Bronchial epithelial cell (primary cell): ENCODE results near the gene CABP5. TPM values are rescaled to one million over a fixed set of nuclear protein-coding genes. Genes with fewer than 3 reads are reported as not detected.

Experiments used
- DNase-seq: peaks from one replicate; pipeline ENCODE4 v3.0.0-alpha.2; 2010; ENCODE audit warnings: low read depth
- FAIRE-seq: peaks from 2 replicates; lab custom pipeline; 2011; peaks lifted over from hg19 to GRCh38; lab: Jason Lieb, UNC
- H3K27me3 ChIP-seq: 2 replicates; pipeline ENCODE4 v1.5.1; 2011; ENCODE audit warnings: low read length; ENCODE audit not compliant: control insufficient read depth, insufficient read depth
- H3K36me3 ChIP-seq: 2 replicates; pipeline ENCODE4 v1.5.1; 2011; ENCODE audit warnings: low read length; ENCODE audit not compliant: control insufficient read depth, insufficient read depth
- H3K4me3 ChIP-seq: 2 replicates; pipeline ENCODE4 v1.5.1; 2011; ENCODE audit warnings: mild to moderate bottlenecking, low read depth, low read length, control low read depth
- CTCF ChIP-seq: IDR thresholded peaks from 2 replicates; pipeline ENCODE4 v1.5.1; 2011; ENCODE audit warnings: mild to moderate bottlenecking, moderate library complexity, low read length, control low read depth, inconsistent platforms; ENCODE audit not compliant: insufficient read depth, severe bottlenecking
- total RNA-seq: library from RNA; depleted of rRNA; stranded (reverse); fragments of >200 nt; gene quantifications from 2 replicates; pipeline ENCODE4 v1.2.1, GENCODE V29; 2014

The CABP5 gene
- total RNA-seq, 1 donor from 2014 or later = not detected

DNA sequence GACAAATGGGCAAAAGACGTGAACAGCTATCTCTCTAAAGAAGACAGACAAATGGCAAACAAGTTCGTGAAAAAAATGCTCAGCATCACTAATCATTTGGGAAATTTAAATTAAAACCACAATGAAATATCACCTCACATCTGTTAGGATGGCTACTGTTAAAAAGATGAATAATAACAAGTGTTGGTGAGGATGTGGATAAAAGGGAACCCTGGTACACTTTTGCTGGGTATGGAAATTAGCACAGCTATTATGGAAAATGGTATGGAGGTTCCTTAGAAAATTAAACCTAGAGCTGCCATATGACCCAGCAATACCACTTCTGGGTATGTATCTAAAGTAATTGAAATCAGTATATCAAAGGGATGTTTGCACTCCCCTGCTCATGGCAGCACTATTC lies 7.1 kb downstream of the CABP5 start:
- Histone ChIP-seq H3K4me3 (no peak overlapping the region), H3K36me3 (no peaks in the 10 kb centered on the region), H3K27me3 (no peaks in the 10 kb centered on the region)
- no peak for TF ChIP-seq CTCF
- DNase-seq = no peak
- no peak for FAIRE-seq

- FAIRE-seq (no peak), DNase-seq (no peak)
- H3K36me3 ChIP-seq = no peaks in the 10 kb centered on the region
- no peak overlapping the region for H3K4me3 ChIP-seq
- H3K27me3 ChIP-seq = no peaks in the 10 kb centered on the region
- no peak for TF ChIP-seq CTCF
These were observed 10.3 kb downstream of the CABP5 start for GRCh38 chr19:48033604-48034003.

GRCh38 chr19:48030073-48030472 lies 13.8 kb downstream of the CABP5 start:
- H3K27me3 ChIP-seq = no peaks in the 10 kb centered on the region
- DNase-seq (no peak), FAIRE-seq (no peak)
- H3K4me3 ChIP-seq = no peak overlapping the region
- H3K36me3 ChIP-seq = no peaks in the 10 kb centered on the region
- no peak for TF ChIP-seq CTCF

DNA sequence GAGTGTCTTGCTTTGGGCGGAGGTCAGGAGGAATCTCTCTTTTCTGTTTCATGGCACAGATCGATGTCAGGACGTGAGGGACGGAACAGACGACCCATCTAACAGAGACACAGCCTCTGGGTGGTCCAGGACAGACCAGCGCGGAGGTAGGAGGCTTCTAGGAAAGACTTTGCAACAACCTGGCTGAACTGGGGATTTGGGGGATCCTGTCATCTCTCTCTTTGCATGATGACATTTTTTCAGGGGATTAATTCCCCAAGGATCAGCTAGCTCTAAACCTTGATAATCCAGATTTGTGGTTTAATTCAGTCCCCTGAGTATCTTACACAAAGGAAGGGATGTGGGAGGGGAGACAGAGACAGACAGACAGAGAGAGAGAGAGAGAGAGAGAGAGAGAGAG lies 14.4 kb downstream of the CABP5 start:
- DNase-seq = no peak
- no peak for FAIRE-seq
- no peaks in the 10 kb centered on the region for H3K27me3 ChIP-seq
- no peak for TF ChIP-seq CTCF
- no peaks in the 10 kb centered on the region for H3K36me3 ChIP-seq
- H3K4me3 ChIP-seq = no peak overlapping the region

- TF ChIP-seq CTCF = no peak
- FAIRE-seq (no peak), DNase-seq (no peak)
- Histone ChIP-seq H3K4me3 (no peak overlapping the region), H3K36me3 (no peaks in the 10 kb centered on the region), H3K27me3 (no peaks in the 10 kb centered on the region)
These were observed 18.4 kb downstream of the CABP5 start for GRCh38 chr19:48025480-48025879.

- DNase-seq (no peak), FAIRE-seq (no peak)
- no peak for TF ChIP-seq CTCF
- no peaks in the 10 kb centered on the region for H3K27me3 ChIP-seq
- H3K36me3 ChIP-seq = no peaks in the 10 kb centered on the region
- H3K4me3 ChIP-seq = no peak overlapping the region
These were observed 20.4 kb downstream of the CABP5 start for GRCh38 chr19:48023518-48023917.
